ENCODE measurements around the gene LRMDA. TPM values are rescaled to one million over a fixed set of nuclear protein-coding genes. Genes with fewer than 3 reads are reported as not detected.

The LRMDA gene
- total and polyA plus RNA-seq, 2 of the 13 experiments (the other 11 are each of a cell fraction or from before 2014, with no cell fraction given), result 13.4 to 22.0 TPM

- TF ChIP-seq ZBTB44 (CRISPR knock-in tag; IDR thresholded peaks at IDR 0.05), result no peak
- no peak for TF ChIP-seq ARID3A (IDR thresholded peaks at IDR 0.05; ENCODE audit: low read depth, low read length)
- no peak for TF ChIP-seq SIX1 (CRISPR knock-in tag; IDR thresholded peaks at IDR 0.05; ENCODE audit: borderline replicate concordance)
- no peak for TF ChIP-seq FOXC1 (CRISPR knock-in tag; IDR thresholded peaks at IDR 0.05; ENCODE audit: borderline replicate concordance)
- TF ChIP-seq ETV6 (CRISPR knock-in tag; conservative IDR thresholded peaks at IDR 0.05), result no peak
- TF ChIP-seq ZNF605 (CRISPR knock-in tag; IDR thresholded peaks at IDR 0.05), result no peak
Measured at GRCh38 chr10:75870039-75870645, 438.7 kb downstream of the LRMDA start (continued).

GRCh38 chr10:75875740-75876139, 444.3 kb downstream of the LRMDA start:
- Histone ChIP-seq H3K27me3 (ENCODE audit: control insufficient read depth in 1 of 2, insufficient read depth in 2 of 2, low read length in 2 of 2) (no peaks in the 10 kb centered on the region), H3K79me2 (ENCODE audit: insufficient read depth, low read length) (no peaks in the 10 kb centered on the region), H2AFZ (ENCODE audit: low read length) (no peak overlapping the region), H3K9me3 (ENCODE audit: low read length) (no peaks in the 10 kb centered on the region), H4K20me1 (ENCODE audit: insufficient read depth, low read length) (no peaks in the 10 kb centered on the region), H3K4me3 (replicated peaks in 1 of 3; ENCODE audit: insufficient read depth in 1 of 3, low read depth in 2 of 3, low read length in 3 of 3) (no peak overlapping the region), H3K9ac (ENCODE audit: insufficient read depth, low read depth, low read length) (no peak overlapping the region), H3K36me3 (replicated peaks in 1 of 2; ENCODE audit: control insufficient read depth in 1 of 2, insufficient read depth in 2 of 2, low read length in 2 of 2) (no peaks in the 10 kb centered on the region), H3K4me1 (ENCODE audit: insufficient read depth, low read length) (peaks cover 17% of the 10 kb centered on the region), H3K27ac (ENCODE audit: extremely low read length, insufficient read depth, low read length) (no peak overlapping the region), H3K4me2 (ENCODE audit: low read depth, low read length) (no peak overlapping the region)
- ATAC-seq (no peak), FAIRE-seq (no peak), DNase-seq (ENCODE audit: low spot score) (no peak)
- in situ Hi-C loops (cut with HindIII; ENCODE audit: extremely low pct_ligation_motif_present, low pct_unique_long_range_greater_than_20kb), result no loop called here
- intact Hi-C loops (cut with micrococcal nuclease; ENCODE audit: unreplicated experiment), result no loop called here
- POLR2A ChIA-PET, result no interaction called here
- BruUV-seq (replicated peaks), result no TSS peak
- WGBS (ENCODE audit: low lambda C conversion rate), result 92% methylated on average over 2 of the region's 2 CpGs
- CTCF ChIA-PET (ENCODE audit: low intra/inter-chr PET ratio, low total read pairs), result no interaction called here
- TF ChIP-seq SALL2 (CRISPR knock-in tag; IDR thresholded peaks at IDR 0.05) (no peak), NR2F1 (CRISPR knock-in tag; IDR thresholded peaks at IDR 0.05) (no peak), CHD2 (IDR thresholded peaks at IDR 0.05; ENCODE audit: low read depth, low read length) (no peak), TBP (CRISPR knock-in tag; IDR thresholded peaks at IDR 0.05) (no peak), ZNF207 (IDR thresholded peaks at IDR 0.05; ENCODE audit: borderline replicate concordance) (no peak), ZNF713 (CRISPR knock-in tag; IDR thresholded peaks at IDR 0.05) (no peak), SRSF9 (IDR thresholded peaks at IDR 0.05; ENCODE audit: borderline replicate concordance, insufficient read depth, low read depth, low read length, poor library complexity, severe bottlenecking) (no peak), DR1 (CRISPR knock-in tag; IDR thresholded peaks at IDR 0.05) (no peak), ZIK1 (CRISPR knock-in tag; IDR thresholded peaks at IDR 0.05; ENCODE audit: borderline replicate concordance, low read depth) (no peak), NR2F6 (IDR thresholded peaks at IDR 0.05) (no peak), NR2F6 (CRISPR knock-in tag; IDR thresholded peaks at IDR 0.05) (no peak), E2F5 (CRISPR knock-in tag; conservative IDR thresholded peaks at IDR 0.05) (no peak), PHB2 (IDR thresholded peaks at IDR 0.05; ENCODE audit: partially characterized antibody) (no peak)

Measured in HepG2 (cell line).